AML-193 (cell line): ENCODE data around the gene ACAD11.
"Not testable (repeated sequence)": the region's sequence is repeated elsewhere in the genome, so short reads cannot be mapped to it uniquely, and the experiment has no call there.

Source experiments
- DNase-seq, 2 experiments: peaks; one replicate each; lab custom pipeline; 2025; lab: John Stamatoyannopoulos, UW

ACAD11 gene

GRCh38 chr3:132645058-132645457, 14.6 kb downstream of the ACAD11 start:
- DNase-seq: no peak

GRCh38 chr3:132643366-132643765, 16.2 kb downstream of the ACAD11 start:
- DNase-seq: peak in 1 of 2 experiments; percentile 48

- DNase-seq: no peak
Observed at GRCh38 chr3:132642539-132642847, 17.1 kb downstream of the ACAD11 start.

- DNase-seq: peak; percentile 79 to 85
Observed at GRCh38 chr3:132641837-132642538, 17.6 kb downstream of the ACAD11 start.

- DNase-seq: not testable (repeated sequence)
Observed at GRCh38 chr3:132641427-132641826, 18.2 kb downstream of the ACAD11 start.

- no peak for DNase-seq
Observed at GRCh38 chr3:132638706-132639105, 20.9 kb downstream of the ACAD11 start.

GRCh38 chr3:132637590-132637989, 22.0 kb downstream of the ACAD11 start:
- DNase-seq: no peak

- no peak for DNase-seq
Observed at GRCh38 chr3:132635052-132635451, 24.6 kb downstream of the ACAD11 start.

- DNase-seq: no peak
Observed at GRCh38 chr3:132630612-132631011, 29.0 kb downstream of the ACAD11 start.

- no peak for DNase-seq
Observed at GRCh38 chr3:132629928-132630327, 29.7 kb downstream of the ACAD11 start.

GRCh38 chr3:132628157-132628556, 31.5 kb downstream of the ACAD11 start:
- no peak for DNase-seq

GRCh38 chr3:132626955-132627354, 32.7 kb downstream of the ACAD11 start:
- no peak for DNase-seq

- no peak for DNase-seq
Observed at GRCh38 chr3:132625613-132626012, 34.0 kb downstream of the ACAD11 start.

GRCh38 chr3:132624790-132625189, 34.8 kb downstream of the ACAD11 start:
- DNase-seq: no peak

GRCh38 chr3:132623646-132624045, 36.0 kb downstream of the ACAD11 start:
- DNase-seq: no peak

GRCh38 chr3:132622761-132623160, 36.8 kb downstream of the ACAD11 start:
- DNase-seq: no peak

- no peak for DNase-seq
Observed at GRCh38 chr3:132622148-132622547, 37.5 kb downstream of the ACAD11 start.

- no peak for DNase-seq
Observed at GRCh38 chr3:132616780-132617179, 42.8 kb downstream of the ACAD11 start.

GRCh38 chr3:132615881-132616280, 43.7 kb downstream of the ACAD11 start:
- DNase-seq: no peak

- DNase-seq: not testable (repeated sequence)
Observed at GRCh38 chr3:132615301-132615700, 44.3 kb downstream of the ACAD11 start.

- not testable (repeated sequence) for DNase-seq
Observed at GRCh38 chr3:132606620-132607019, 53.0 kb downstream of the ACAD11 start.

GRCh38 chr3:132606085-132606484, 53.5 kb downstream of the ACAD11 start:
- DNase-seq: no peak

- DNase-seq: no peak
Observed at GRCh38 chr3:132605374-132605792, 54.2 kb downstream of the ACAD11 start.

- DNase-seq: not testable (repeated sequence)
Observed at GRCh38 chr3:132600614-132601013, 59.0 kb downstream of the ACAD11 start.
